Measurements from ENCODE around the gene PLA2G4E.

The PLA2G4E gene

GRCh38 chr15:41932511-41933289 is 88.1 kb downstream of the PLA2G4E start:
- no peak for DNase-seq

GRCh38 chr15:41932101-41932500 is 88.7 kb downstream of the PLA2G4E start:
- DNase-seq = no peak

Data from NCI-H187 (cell line).